Measurements from ENCODE around the gene AOPEP. TPM values are rescaled to one million over a fixed set of nuclear protein-coding genes. Genes with fewer than 3 reads are reported as not detected.

Gene AOPEP
- total and polyA plus RNA-seq, 9 of the 15 experiments (the other 6 are each of a cell fraction or from before 2014, with no cell fraction given) = 4.5 to 19.3 (median 13.5) TPM

DNA sequence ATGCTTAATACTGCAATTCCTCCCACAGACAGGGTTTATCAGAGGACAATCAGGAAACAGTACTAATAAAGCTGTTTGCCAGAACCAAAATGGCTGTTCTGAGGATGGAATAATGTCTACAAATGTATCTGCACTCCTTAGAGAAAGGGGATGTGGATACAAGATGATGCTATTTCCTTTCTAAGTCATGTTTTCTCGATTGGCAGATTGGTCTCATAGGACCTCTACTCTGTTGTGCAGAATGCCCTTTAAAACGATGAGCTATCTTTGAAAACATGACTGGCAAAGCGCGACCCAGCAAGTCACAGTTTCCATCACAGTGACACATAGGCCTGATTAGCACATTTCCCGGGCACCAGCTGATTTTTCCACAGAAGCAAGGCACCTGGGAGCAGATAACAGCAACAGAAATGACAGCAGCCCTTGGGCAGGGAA is 54.0 kb downstream of the AOPEP start (continued):
- TF ChIP-seq, protein P1, sequence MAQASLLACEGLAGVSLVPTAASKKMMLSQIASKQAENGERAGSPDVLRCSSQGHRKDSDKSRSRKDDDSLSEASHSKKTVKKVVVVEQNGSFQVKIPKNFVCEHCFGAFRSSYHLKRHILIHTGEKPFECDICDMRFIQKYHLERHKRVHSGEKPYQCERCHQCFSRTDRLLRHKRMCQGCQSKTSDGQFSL (CRISPR knock-in tag; IDR thresholded peaks at IDR 0.05) = no peak
- TF ChIP-seq, protein P1 (tag; IDR thresholded peaks at IDR 0.05) = no peak
- TF ChIP-seq CTBP1 (IDR thresholded peaks at IDR 0.05; ENCODE audit: borderline replicate concordance) (no peak), FOXA3 (CRISPR knock-in tag; conservative IDR thresholded peaks at IDR 0.05 in 1 of 2, IDR thresholded peaks at IDR 0.05 in 1 of 2) (no peak), KLF13 (tag; IDR thresholded peaks at IDR 0.05; ENCODE audit: borderline replicate concordance, low read depth) (no peak), HDAC6 (IDR thresholded peaks at IDR 0.05; ENCODE audit: low read depth, low read length) (no peak), RNF2 (IDR thresholded peaks at IDR 0.05) (no peak), NCOA4 (IDR thresholded peaks at IDR 0.05; ENCODE audit: partially characterized antibody) (no peak), HMG20A (CRISPR knock-in tag; conservative IDR thresholded peaks at IDR 0.05) (no peak), CBFA2T3 (IDR thresholded peaks at IDR 0.05) (peak; percentile 87), TRIM24 (IDR thresholded peaks at IDR 0.05) (peak in 1 of 2 experiments; percentile 72; a peak in 2 of 4 replicates), MBD2 (IDR thresholded peaks at IDR 0.05; ENCODE audit: borderline replicate concordance, low read depth) (no peak), U2AF1 (optimal IDR thresholded peaks at IDR 0.05; ENCODE audit: low read depth, low read length) (no peak), NFE2 (IDR thresholded peaks at IDR 0.05; ENCODE audit: low read depth) (no peak), MYC (IDR thresholded peaks at IDR 0.05; ENCODE audit: low read depth, low read length) (no peak), MYC (CRISPR knock-in tag; IDR thresholded peaks at IDR 0.05; ENCODE audit: borderline replicate concordance, low read depth) (no peak)
- TF ChIP-seq, protein P2, sequence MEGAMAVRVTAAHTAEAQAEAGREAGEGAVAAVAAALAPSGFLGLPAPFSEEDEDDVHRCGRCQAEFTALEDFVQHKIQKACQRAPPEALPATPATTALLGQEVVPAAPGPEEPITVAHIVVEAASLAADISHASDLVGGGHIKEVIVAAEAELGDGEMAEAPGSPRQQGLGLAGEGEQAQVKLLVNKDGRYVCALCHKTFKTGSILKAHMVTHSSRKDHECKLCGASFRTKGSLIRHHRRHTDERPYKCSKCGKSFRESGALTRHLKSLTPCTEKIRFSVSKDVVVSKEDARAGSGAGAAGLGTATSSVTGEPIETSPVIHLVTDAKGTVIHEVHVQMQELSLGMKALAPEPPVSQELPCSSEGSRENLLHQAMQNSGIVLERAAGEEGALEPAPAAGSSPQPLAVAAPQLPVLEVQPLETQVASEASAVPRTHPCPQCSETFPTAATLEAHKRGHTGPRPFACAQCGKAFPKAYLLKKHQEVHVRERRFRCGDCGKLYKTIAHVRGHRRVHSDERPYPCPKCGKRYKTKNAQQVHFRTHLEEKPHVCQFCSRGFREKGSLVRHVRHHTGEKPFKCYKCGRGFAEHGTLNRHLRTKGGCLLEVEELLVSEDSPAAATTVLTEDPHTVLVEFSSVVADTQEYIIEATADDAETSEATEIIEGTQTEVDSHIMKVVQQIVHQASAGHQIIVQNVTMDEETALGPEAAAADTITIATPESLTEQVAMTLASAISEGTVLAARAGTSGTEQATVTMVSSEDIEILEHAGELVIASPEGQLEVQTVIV (CRISPR knock-in tag; IDR thresholded peaks at IDR 0.05; ENCODE audit: borderline replicate concordance) = no peak

Data from K562 (cell line).